ENCODE data around the gene ELF4. TPM values are rescaled to one million over a fixed set of nuclear protein-coding genes. Genes with fewer than 3 reads are reported as not detected.

ELF4 gene
- total and polyA plus RNA-seq, 2 of the 4 experiments (the other 2 are of a cell fraction): 10.9 to 19.0 TPM

- H3K14ac ChIP-seq (replicated peaks; ENCODE audit: low read depth, low read length): no peak overlapping the region
- intact Hi-C loops (cut with micrococcal nuclease): no loop called here
- H3K4me2 ChIP-seq (ENCODE audit: low read depth, low read length): no peak overlapping the region
- no peak overlapping the region for H2AK9ac ChIP-seq (replicated peaks; ENCODE audit: low read depth, low read length, poor library complexity)
- WGBS, 2 experiments (ENCODE audit: extremely low coverage in 2 of 2, insufficient read length in 1 of 2): 80% methylated on average over 1 of the region's 3 CpGs; no CpG with 5 or more reads in 1 of the 2 experiments
- no peak overlapping the region for H4K8ac ChIP-seq (ENCODE audit: low read depth in 2 of 2, low read length in 2 of 2)
- H3K18ac ChIP-seq (ENCODE audit: low read depth, low read length): no peak overlapping the region
- H3K4me3 ChIP-seq (ENCODE audit: insufficient read depth, low read depth, low read length): no peak overlapping the region
- no peak overlapping the region for H3K4ac ChIP-seq (ENCODE audit: low read depth, low read length)
- H4K91ac ChIP-seq (ENCODE audit: insufficient read depth, low read depth, low read length): no peak overlapping the region
- H3K36me3 ChIP-seq (ENCODE audit: control insufficient read depth, insufficient read depth, low read length): no peaks in the 10 kb centered on the region
- TF ChIP-seq, protein P1, sequence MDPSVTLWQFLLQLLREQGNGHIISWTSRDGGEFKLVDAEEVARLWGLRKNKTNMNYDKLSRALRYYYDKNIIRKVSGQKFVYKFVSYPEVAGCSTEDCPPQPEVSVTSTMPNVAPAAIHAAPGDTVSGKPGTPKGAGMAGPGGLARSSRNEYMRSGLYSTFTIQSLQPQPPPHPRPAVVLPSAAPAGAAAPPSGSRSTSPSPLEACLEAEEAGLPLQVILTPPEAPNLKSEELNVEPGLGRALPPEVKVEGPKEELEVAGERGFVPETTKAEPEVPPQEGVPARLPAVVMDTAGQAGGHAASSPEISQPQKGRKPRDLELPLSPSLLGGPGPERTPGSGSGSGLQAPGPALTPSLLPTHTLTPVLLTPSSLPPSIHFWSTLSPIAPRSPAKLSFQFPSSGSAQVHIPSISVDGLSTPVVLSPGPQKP (IDR thresholded peaks at IDR 0.05; ENCODE audit: borderline replicate concordance, low read depth, low read length): no peak
- TF ChIP-seq BHLHE40 (IDR thresholded peaks at IDR 0.05; ENCODE audit: low read depth, low read length): no peak
- TF ChIP-seq RCOR1 (IDR thresholded peaks at IDR 0.05; ENCODE audit: insufficient replicate concordance, low read length): no peak
- no peak for TF ChIP-seq NFE2L2 (IDR thresholded peaks at IDR 0.05; ENCODE audit: low read depth, low read length)
- no peak for TF ChIP-seq CHD1 (IDR thresholded peaks at IDR 0.05; ENCODE audit: low read depth, low read length)
- no peak for TF ChIP-seq RAD21 (IDR thresholded peaks at IDR 0.05; ENCODE audit: low read length)
- no peak for TF ChIP-seq SMC3 (IDR thresholded peaks at IDR 0.05; ENCODE audit: low read depth, low read length)
- TF ChIP-seq, protein P2, sequence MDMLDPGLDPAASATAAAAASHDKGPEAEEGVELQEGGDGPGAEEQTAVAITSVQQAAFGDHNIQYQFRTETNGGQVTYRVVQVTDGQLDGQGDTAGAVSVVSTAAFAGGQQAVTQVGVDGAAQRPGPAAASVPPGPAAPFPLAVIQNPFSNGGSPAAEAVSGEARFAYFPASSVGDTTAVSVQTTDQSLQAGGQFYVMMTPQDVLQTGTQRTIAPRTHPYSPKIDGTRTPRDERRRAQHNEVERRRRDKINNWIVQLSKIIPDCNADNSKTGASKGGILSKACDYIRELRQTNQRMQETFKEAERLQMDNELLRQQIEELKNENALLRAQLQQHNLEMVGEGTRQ (IDR thresholded peaks at IDR 0.05; ENCODE audit: low read depth, low read length): no peak
- TF ChIP-seq POLR2A (IDR thresholded peaks at IDR 0.05; ENCODE audit: low read depth, low read length): no peak
- TF ChIP-seq CTCF (conservative IDR thresholded peaks at IDR 0.05; ENCODE audit: low read depth, low read length): no peak
- no peak for TF ChIP-seq MAZ (IDR thresholded peaks at IDR 0.05; ENCODE audit: borderline replicate concordance, low read depth, low read length)
- TF ChIP-seq MXI1 (IDR thresholded peaks at IDR 0.05; ENCODE audit: borderline replicate concordance, low read depth, low read length): no peak
- no peak for TF ChIP-seq CEBPB (IDR thresholded peaks at IDR 0.05; ENCODE audit: low read depth, low read length)
- no peak for TF ChIP-seq MAFK (IDR thresholded peaks at IDR 0.05; ENCODE audit: low read depth, low read length)
- TF ChIP-seq FOS (IDR thresholded peaks at IDR 0.05; ENCODE audit: low read depth, low read length): no peak
- TF ChIP-seq RFX5 (IDR thresholded peaks at IDR 0.05; ENCODE audit: low read depth, low read length): no peak
- no peak overlapping the region for H2BK15ac ChIP-seq (ENCODE audit: low read depth, low read length)
- ATAC-seq (ENCODE audit: low read depth) (no peak), DNase-seq (no peak)
- no peak overlapping the region for H2BK20ac ChIP-seq (ENCODE audit: low read depth, low read length)
- H4K5ac ChIP-seq (ENCODE audit: low read depth, low read length): no peak overlapping the region
- H3K9me1 ChIP-seq (ENCODE audit: insufficient read depth, low read length): peaks cover 5% of the 10 kb centered on the region
- H3K27me3 ChIP-seq (ENCODE audit: control insufficient read depth, insufficient read depth, low read length): no peaks in the 10 kb centered on the region; the same call in 1 of the 2 replicates
- in situ Hi-C loops (cut with MboI; ENCODE audit: low sequenced_read_pairs): no loop called here
- CTCF ChIA-PET: no interaction called here
- no peak overlapping the region for H2AFZ ChIP-seq (replicated peaks; ENCODE audit: low read length, poor library complexity)
- no peak overlapping the region for H2AK5ac ChIP-seq (ENCODE audit: low read depth, low read length)
- no peak overlapping the region for H2BK5ac ChIP-seq (ENCODE audit: low read depth, low read length, poor library complexity, severe bottlenecking)
- BruUV-seq (replicated peaks): no TSS peak
- no peaks in the 10 kb centered on the region for H3K9me3 ChIP-seq (ENCODE audit: control insufficient read depth, insufficient read depth, low read length)
- no peak overlapping the region for H3K27ac ChIP-seq (ENCODE audit: insufficient read depth, low read length)
- dilution Hi-C loops (cut with HindIII; ENCODE audit: low sequenced_read_pairs, unreplicated experiment): no loop called here
- H3K23ac ChIP-seq (ENCODE audit: low read depth, low read length): no peak overlapping the region
- no peak overlapping the region for H3K9ac ChIP-seq (ENCODE audit: low read depth, low read length)
- H4K20me1 ChIP-seq (ENCODE audit: insufficient read depth, low read length): peaks cover 29% of the 10 kb centered on the region
- H3K79me1 ChIP-seq (ENCODE audit: low read depth in 1 of 2, low read length in 2 of 2): peaks cover 4 to 39% of the 10 kb centered on the region in 2 experiments; a peak in 3 of 4 replicates
- H2BK120ac ChIP-seq (ENCODE audit: low read depth, low read length): no peak overlapping the region
- POLR2A ChIA-PET (ENCODE audit: unreplicated experiment): no interaction called here
- H3K56ac ChIP-seq (ENCODE audit: extremely low read depth, insufficient read depth, low read length): no peak overlapping the region
- peaks cover 1% of the 10 kb centered on the region; the same call in 1 of the 2 replicates for H3K4me1 ChIP-seq (ENCODE audit: control insufficient read depth, insufficient read depth, low read length)
Observed at GRCh38 chrX:130090364-130090763, 19.9 kb downstream of the ELF4 start.
